ENCODE data around the gene RSPH3.
A peak's percentile ranks its signal among the peaks of the same experiment; 100 is the strongest.
"Not testable (repeated sequence)": the region's sequence is repeated elsewhere in the genome, so short reads cannot be mapped to it uniquely, and the experiment has no call there.

The RSPH3 gene

DNA sequence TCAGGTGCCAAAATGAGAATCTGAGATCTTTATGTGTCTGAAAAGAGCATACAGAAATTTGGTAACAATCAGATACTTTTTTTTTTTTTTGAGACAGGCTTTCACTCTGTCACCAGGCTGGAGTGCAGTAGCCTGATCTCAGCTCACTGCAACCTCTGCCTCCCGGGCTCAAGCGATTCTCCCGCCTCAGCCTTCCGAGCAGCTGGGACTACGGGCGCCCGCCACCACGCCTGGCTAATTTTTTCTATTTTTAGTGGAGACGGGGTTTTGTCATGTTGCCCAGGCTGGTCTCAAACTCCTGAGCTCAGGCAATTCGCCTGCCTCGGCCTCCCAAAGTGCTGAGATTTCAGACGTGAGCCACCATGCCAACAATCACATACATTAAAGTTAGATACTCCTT is 38.3 kb upstream of the RSPH3 start:
- H3K27ac ChIP-seq (replicated peaks; ENCODE audit: low read length): not testable (repeated sequence)
- WGBS, 2 donors (ENCODE audit: extremely low coverage in 2 of 2, insufficient read length in 2 of 2, insufficient replicate concordance in 1 of 2): no CpG with 5 or more reads among the region's 12 CpGs

DNA sequence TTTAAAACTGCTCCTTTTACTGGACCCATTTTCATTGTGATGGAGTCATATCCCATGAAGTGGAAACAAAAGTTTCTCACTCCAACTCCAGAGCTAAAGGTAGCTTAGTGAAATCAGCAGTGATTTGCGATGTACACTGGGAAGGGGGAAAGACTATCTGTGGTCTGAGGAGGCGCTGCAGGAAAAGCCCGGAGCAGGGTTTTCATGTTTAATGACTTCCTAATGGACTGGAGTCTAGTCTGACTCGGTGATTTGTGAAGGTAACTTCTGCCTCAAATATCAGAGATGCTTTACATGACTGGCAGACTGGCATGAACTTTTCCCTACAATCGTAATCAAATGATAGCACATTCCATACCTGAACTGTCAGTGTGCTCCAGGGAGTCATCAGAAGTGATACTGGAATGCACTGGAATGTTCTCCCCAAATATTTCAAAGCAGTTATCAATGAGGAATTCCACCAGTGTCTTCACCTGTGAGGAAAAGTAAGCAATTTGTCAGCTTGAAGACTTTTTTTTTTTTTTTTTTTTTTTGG is 37.8 kb upstream of the RSPH3 start:
- H3K4me3 ChIP-seq (ENCODE audit: low read length in 2 of 2): no peak overlapping the region
- no peaks in the 10 kb centered on the region for H3K36me3 ChIP-seq (replicated peaks in 1 of 2; ENCODE audit: control insufficient read depth in 2 of 2, insufficient read depth in 2 of 2, low read length in 2 of 2)
- no peak overlapping the region for H3K4ac ChIP-seq (ENCODE audit: low read length)
- H2BK5ac ChIP-seq (ENCODE audit: low read length): no peak overlapping the region
- no peak overlapping the region for H4K91ac ChIP-seq (ENCODE audit: low read depth, low read length, poor library complexity)
- H3K27me3 ChIP-seq (ENCODE audit: control insufficient read depth in 3 of 3, insufficient read depth in 3 of 3, low read depth in 1 of 3, low read length in 3 of 3): peaks cover 0 to 30% (median 0%) of the 10 kb centered on the region in 3 experiments
- no peak overlapping the region for H3K18ac ChIP-seq (ENCODE audit: low read length)
- H3K4me2 ChIP-seq (ENCODE audit: insufficient read depth, low read length, poor library complexity, severe bottlenecking): no peak overlapping the region
- H3K9me3 ChIP-seq (replicated peaks in 1 of 2; ENCODE audit: control insufficient read depth in 2 of 2, insufficient read depth in 1 of 2, low read depth in 1 of 2, low read length in 2 of 2): no peaks in the 10 kb centered on the region
- no peak overlapping the region for H3K14ac ChIP-seq (ENCODE audit: low read length)
- no peak overlapping the region for H4K8ac ChIP-seq (ENCODE audit: low read depth, low read length)
- no CpG with 5 or more reads among the region's 5 CpGs for WGBS, 2 donors (ENCODE audit: extremely low coverage in 2 of 2, insufficient read length in 2 of 2, insufficient replicate concordance in 1 of 2)
- no peaks in the 10 kb centered on the region for H3K79me1 ChIP-seq (ENCODE audit: low read depth, low read length)
- no peaks in the 10 kb centered on the region for H3K4me1 ChIP-seq (ENCODE audit: control insufficient read depth in 2 of 2, insufficient read depth in 1 of 2, low read depth in 1 of 2, low read length in 2 of 2)
- no peak overlapping the region for H2AK5ac ChIP-seq (ENCODE audit: low read depth, low read length)
- H3K27ac ChIP-seq (replicated peaks; ENCODE audit: low read length): no peak overlapping the region
- no peak for DNase-seq (ENCODE audit: low spot score)
- no peak overlapping the region for H2BK120ac ChIP-seq (ENCODE audit: low read depth, low read length)
- H3K9ac ChIP-seq (ENCODE audit: low read depth, low read length, poor library complexity): no peak overlapping the region
- H2BK15ac ChIP-seq (ENCODE audit: low read length): no peak overlapping the region
- H2BK12ac ChIP-seq (ENCODE audit: low read length): no peak overlapping the region
- no peak overlapping the region for H3K23ac ChIP-seq (ENCODE audit: low read depth, low read length, poor library complexity)
- H2AFZ ChIP-seq (ENCODE audit: low read length): no peak overlapping the region

More for the DNA sequence above, 38.3 kb upstream of the RSPH3 start:
- H3K27me3 ChIP-seq (ENCODE audit: control insufficient read depth in 3 of 3, insufficient read depth in 3 of 3, low read depth in 1 of 3, low read length in 3 of 3): peaks cover 0 to 30% (median 0%) of the 10 kb centered on the region in 3 experiments
- H4K91ac ChIP-seq (ENCODE audit: low read depth, low read length, poor library complexity); H2BK12ac ChIP-seq (ENCODE audit: low read length); H3K79me1 ChIP-seq (ENCODE audit: low read depth, low read length); H3K36me3 ChIP-seq (replicated peaks in 1 of 2; ENCODE audit: control insufficient read depth in 2 of 2, insufficient read depth in 2 of 2, low read length in 2 of 2); H3K14ac ChIP-seq (ENCODE audit: low read length); H4K8ac ChIP-seq (ENCODE audit: low read depth, low read length); H3K9ac ChIP-seq (ENCODE audit: low read depth, low read length, poor library complexity); H3K18ac ChIP-seq (ENCODE audit: low read length); H3K4ac ChIP-seq (ENCODE audit: low read length); H2BK5ac ChIP-seq (ENCODE audit: low read length); H2AFZ ChIP-seq (ENCODE audit: low read length); H2BK15ac ChIP-seq (ENCODE audit: low read length); DNase-seq (ENCODE audit: low spot score); H3K9me3 ChIP-seq (replicated peaks in 1 of 2; ENCODE audit: control insufficient read depth in 2 of 2, insufficient read depth in 1 of 2, low read depth in 1 of 2, low read length in 2 of 2); H3K4me3 ChIP-seq (ENCODE audit: low read length in 2 of 2); H2BK120ac ChIP-seq (ENCODE audit: low read depth, low read length); H3K23ac ChIP-seq (ENCODE audit: low read depth, low read length, poor library complexity); H2AK5ac ChIP-seq (ENCODE audit: low read depth, low read length); H3K4me1 ChIP-seq (ENCODE audit: control insufficient read depth in 2 of 2, insufficient read depth in 1 of 2, low read depth in 1 of 2, low read length in 2 of 2); H3K4me2 ChIP-seq (ENCODE audit: insufficient read depth, low read length, poor library complexity, severe bottlenecking): not testable (repeated sequence)

DNA sequence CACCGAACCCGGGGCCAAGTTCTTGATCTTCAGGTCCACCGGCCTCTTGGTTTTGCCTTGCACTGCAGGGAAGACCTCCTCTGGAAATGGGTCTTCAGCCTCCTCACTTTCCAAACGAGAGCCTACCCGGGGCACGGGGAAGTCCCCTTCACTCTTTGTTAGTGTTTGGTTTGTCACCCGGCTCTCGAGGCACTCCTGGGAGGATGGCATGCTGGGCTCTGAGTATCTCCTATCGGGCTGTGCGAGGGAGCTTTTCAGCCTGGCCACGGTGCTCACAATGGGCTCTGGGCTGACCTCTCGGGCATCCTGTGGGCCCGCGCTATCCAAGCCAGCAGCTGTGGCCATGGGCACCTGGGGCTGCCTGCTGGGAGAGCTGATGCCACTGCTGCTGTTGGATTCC is 36.7 kb upstream of the RSPH3 start:
- WGBS, 2 donors (ENCODE audit: extremely low coverage in 2 of 2, insufficient read length in 2 of 2, insufficient replicate concordance in 1 of 2): no CpG with 5 or more reads among the region's 14 CpGs
- Histone ChIP-seq H3K9me3 (replicated peaks in 1 of 2; ENCODE audit: control insufficient read depth in 2 of 2, insufficient read depth in 1 of 2, low read depth in 1 of 2, low read length in 2 of 2) (no peaks in the 10 kb centered on the region), H3K4me3 (ENCODE audit: low read length in 2 of 2) (no peak overlapping the region), H3K36me3 (replicated peaks in 1 of 2; ENCODE audit: control insufficient read depth in 2 of 2, insufficient read depth in 2 of 2, low read length in 2 of 2) (no peaks in the 10 kb centered on the region), H3K27me3 (ENCODE audit: control insufficient read depth in 3 of 3, insufficient read depth in 3 of 3, low read depth in 1 of 3, low read length in 3 of 3) (peaks cover 0 to 27% (median 0%) of the 10 kb centered on the region in 3 experiments), H2BK15ac (ENCODE audit: low read length) (no peak overlapping the region), H3K23ac (ENCODE audit: low read depth, low read length, poor library complexity) (no peak overlapping the region), H3K27ac (replicated peaks; ENCODE audit: low read length) (no peak overlapping the region), H2BK120ac (ENCODE audit: low read depth, low read length) (no peak overlapping the region), H3K14ac (ENCODE audit: low read length) (no peak overlapping the region), H3K18ac (ENCODE audit: low read length) (peak overlapping the region; percentile 44), H3K79me1 (ENCODE audit: low read depth, low read length) (no peaks in the 10 kb centered on the region), H2BK5ac (ENCODE audit: low read length) (no peak overlapping the region), H2AK5ac (ENCODE audit: low read depth, low read length) (no peak overlapping the region), H4K8ac (ENCODE audit: low read depth, low read length) (peak overlapping the region; percentile 74), H3K9ac (ENCODE audit: low read depth, low read length, poor library complexity) (no peak overlapping the region), H2AFZ (ENCODE audit: low read length) (no peak overlapping the region), H3K4me1 (ENCODE audit: control insufficient read depth in 2 of 2, insufficient read depth in 1 of 2, low read depth in 1 of 2, low read length in 2 of 2) (no peaks in the 10 kb centered on the region), H4K91ac (ENCODE audit: low read depth, low read length, poor library complexity) (no peak overlapping the region), H3K4ac (ENCODE audit: low read length) (no peak overlapping the region), H2BK12ac (ENCODE audit: low read length) (no peak overlapping the region), H3K4me2 (ENCODE audit: insufficient read depth, low read length, poor library complexity, severe bottlenecking) (no peak overlapping the region)
- DNase-seq (ENCODE audit: low spot score): no peak

DNA sequence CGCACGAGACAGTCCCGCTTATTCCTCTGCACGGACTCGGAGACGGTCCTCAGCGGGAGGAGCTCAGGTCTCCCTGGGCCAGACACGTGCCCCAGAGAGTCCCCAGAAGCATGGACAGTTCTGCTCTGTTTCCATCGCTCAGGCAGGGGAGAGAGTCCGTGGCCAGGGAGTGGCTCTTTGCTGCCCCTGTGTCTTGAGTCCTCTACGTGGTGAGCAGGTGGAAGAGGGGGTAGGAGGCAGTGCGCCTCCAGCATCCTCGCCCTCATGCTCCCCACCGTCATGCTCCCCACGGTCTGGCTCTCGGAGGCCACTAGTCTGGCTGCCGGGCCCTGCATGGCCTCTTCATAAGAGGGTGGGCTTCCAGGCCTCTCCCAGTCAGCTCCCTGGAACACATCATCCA is 35.9 kb upstream of the RSPH3 start:
- no peak overlapping the region for H3K4ac ChIP-seq (ENCODE audit: low read length)

More for the DNA sequence above, 35.9 kb upstream of the RSPH3 start:
- Histone ChIP-seq H3K36me3 (replicated peaks in 1 of 2; ENCODE audit: control insufficient read depth in 2 of 2, insufficient read depth in 2 of 2, low read length in 2 of 2) (no peaks in the 10 kb centered on the region), H3K18ac (ENCODE audit: low read length) (no peak overlapping the region), H3K9ac (ENCODE audit: low read depth, low read length, poor library complexity) (no peak overlapping the region), H2AFZ (ENCODE audit: low read length) (no peak overlapping the region), H3K79me1 (ENCODE audit: low read depth, low read length) (no peaks in the 10 kb centered on the region), H2BK5ac (ENCODE audit: low read length) (no peak overlapping the region), H3K4me1 (ENCODE audit: control insufficient read depth in 2 of 2, insufficient read depth in 1 of 2, low read depth in 1 of 2, low read length in 2 of 2) (no peaks in the 10 kb centered on the region), H3K9me3 (replicated peaks in 1 of 2; ENCODE audit: control insufficient read depth in 2 of 2, insufficient read depth in 1 of 2, low read depth in 1 of 2, low read length in 2 of 2) (no peaks in the 10 kb centered on the region), H3K23ac (ENCODE audit: low read depth, low read length, poor library complexity) (no peak overlapping the region), H3K4me3 (ENCODE audit: low read length in 2 of 2) (no peak overlapping the region), H3K14ac (ENCODE audit: low read length) (peak overlapping the region; percentile 9), H3K27me3 (ENCODE audit: control insufficient read depth in 3 of 3, insufficient read depth in 3 of 3, low read depth in 1 of 3, low read length in 3 of 3) (peaks cover 0 to 23% (median 0%) of the 10 kb centered on the region in 3 experiments), H4K8ac (ENCODE audit: low read depth, low read length) (no peak overlapping the region), H2BK120ac (ENCODE audit: low read depth, low read length) (no peak overlapping the region), H2AK5ac (ENCODE audit: low read depth, low read length) (no peak overlapping the region), H2BK15ac (ENCODE audit: low read length) (no peak overlapping the region), H3K4me2 (ENCODE audit: insufficient read depth, low read length, poor library complexity, severe bottlenecking) (no peak overlapping the region), H3K27ac (replicated peaks; ENCODE audit: low read length) (no peak overlapping the region), H4K91ac (ENCODE audit: low read depth, low read length, poor library complexity) (no peak overlapping the region), H2BK12ac (ENCODE audit: low read length) (no peak overlapping the region)
- WGBS, 2 donors (ENCODE audit: extremely low coverage in 2 of 2, insufficient read length in 2 of 2, insufficient replicate concordance in 1 of 2): no CpG with 5 or more reads among the region's 17 CpGs
- DNase-seq (ENCODE audit: low spot score): no peak
